DMS53 treated with DMSO at 0.1 percent for 48 hours (cell line): ENCODE data around the gene CARHSP1.
"Not testable (repeated sequence)": the region's sequence is repeated elsewhere in the genome, so short reads cannot be mapped to it uniquely, and the experiment has no call there.

Experiments used
- DNase-seq: peaks from one replicate; lab custom pipeline; 2025; ENCODE audit not compliant: unreplicated experiment; lab: John Stamatoyannopoulos, UW

CARHSP1 gene

GRCh38 chr16:8872967-8873865 lies 4.4 kb upstream of the CARHSP1 start:
- no peak for DNase-seq

- no peak for DNase-seq
Observed at GRCh38 chr16:8872071-8872470, 3.3 kb upstream of the CARHSP1 start.

- DNase-seq: not testable (repeated sequence)
Observed at GRCh38 chr16:8869988-8870241, 1.1 kb upstream of the CARHSP1 start.

- no peak for DNase-seq
Observed at GRCh38 chr16:8869212-8869987, 594 bp upstream of the CARHSP1 start.

GRCh38 chr16:8867932-8868415 lies 832 bp downstream of the CARHSP1 start:
- no peak for DNase-seq

- no peak for DNase-seq
Observed at GRCh38 chr16:8867216-8867931, 1.4 kb downstream of the CARHSP1 start.

- no peak for DNase-seq
Observed at GRCh38 chr16:8866884-8867215, 2.0 kb downstream of the CARHSP1 start.

GRCh38 chr16:8866118-8866883 lies 2.5 kb downstream of the CARHSP1 start:
- DNase-seq: no peak

- no peak for DNase-seq
Observed at GRCh38 chr16:8865145-8865882, 3.5 kb downstream of the CARHSP1 start.

GRCh38 chr16:8864480-8865110 lies 4.2 kb downstream of the CARHSP1 start:
- DNase-seq: no peak

- no peak for DNase-seq
Observed at GRCh38 chr16:8863594-8864424, 5.0 kb downstream of the CARHSP1 start.

- no peak for DNase-seq
Observed at GRCh38 chr16:8862309-8863130, 6.3 kb downstream of the CARHSP1 start.

GRCh38 chr16:8861563-8862308 lies 7.1 kb downstream of the CARHSP1 start:
- no peak for DNase-seq

GRCh38 chr16:8859913-8860881 lies 8.6 kb downstream of the CARHSP1 start:
- no peak for DNase-seq

GRCh38 chr16:8858994-8859912 lies 9.6 kb downstream of the CARHSP1 start:
- no peak for DNase-seq
